ENCODE data around the gene COX19.

GRCh38 chr7:923108-924041, 52.0 kb downstream of the COX19 start:
- no peak for TF ChIP-seq CTCF (IDR thresholded peaks at IDR 0.05)
- peak; percentile 76 for TF ChIP-seq POLR2A (IDR thresholded peaks at IDR 0.05)
- peak; percentile 74 to 84 (median 81) for TF ChIP-seq POLR2AphosphoS5 (IDR thresholded peaks at IDR 0.05)
- TF ChIP-seq EP300 (IDR thresholded peaks at IDR 0.05; ENCODE audit: low read depth) = no peak
